Amygdala (tissue), 56 donors: Measurements from ENCODE around the gene SCN8A.

Experiments
- DNase-seq, 56 donors: peaks; one replicate each; lab custom pipeline; 2025; lab: John Stamatoyannopoulos, UW

The SCN8A gene

GRCh38 chr12:51806896-51807295 lies 215.9 kb downstream of the SCN8A start:
- no peak for DNase-seq

GRCh38 chr12:51809193-51809592 lies 218.2 kb downstream of the SCN8A start:
- DNase-seq, result no peak

- DNase-seq, result no peak
Observed at GRCh38 chr12:51811203-51812202, 220.5 kb downstream of the SCN8A start.

- DNase-seq, result no peak
Observed at GRCh38 chr12:51812871-51813270, 221.8 kb downstream of the SCN8A start.

GRCh38 chr12:51813931-51814310 lies 222.9 kb downstream of the SCN8A start:
- DNase-seq, result no peak

GRCh38 chr12:51814311-51815088 lies 223.5 kb downstream of the SCN8A start:
- DNase-seq, result peak in 39 of 56 donors; percentile 13 to 79 (median 46)

- DNase-seq, result no peak
Observed at GRCh38 chr12:51815571-51815970, 224.5 kb downstream of the SCN8A start.

GRCh38 chr12:51817027-51817953 lies 226.3 kb downstream of the SCN8A start:
- DNase-seq, result no peak

- DNase-seq, result no peak
Observed at GRCh38 chr12:51818086-51818485, 227.1 kb downstream of the SCN8A start.

- no peak for DNase-seq
Observed at GRCh38 chr12:51818566-51819300, 227.7 kb downstream of the SCN8A start.

GRCh38 chr12:51819736-51820525 lies 228.9 kb downstream of the SCN8A start:
- DNase-seq, result peak in 14 of 56 donors; percentile 11 to 72 (median 49)

- peak in 45 of 56 donors; percentile 16 to 73 (median 49) for DNase-seq
Observed at GRCh38 chr12:51820526-51821439, 229.8 kb downstream of the SCN8A start.

GRCh38 chr12:51821440-51822260 lies 230.6 kb downstream of the SCN8A start:
- no peak for DNase-seq

GRCh38 chr12:51822261-51822616 lies 231.2 kb downstream of the SCN8A start:
- DNase-seq, result no peak

GRCh38 chr12:51822956-51823355 lies 231.9 kb downstream of the SCN8A start:
- DNase-seq, result no peak

- peak in 26 of 56 donors; percentile 11 to 61 (median 18) for DNase-seq
Observed at GRCh38 chr12:51823875-51824565, 233.0 kb downstream of the SCN8A start.
